Stimulated activated CD8-positive, alpha-beta memory T cell treated with anti-CD3 and anti-CD28 coated beads, Interleukin-15, amount 100 ng/mL, for 48 hours (primary cell): ENCODE results near the gene CEP131.
"Not testable (repeated sequence)": the region's sequence is repeated elsewhere in the genome, so short reads cannot be mapped to it uniquely, and the experiment has no call there.

Experiments
- DNase-seq, 2 donors: peaks; one replicate each; pipeline ENCODE4 v3.0.0-alpha.2; 2020; ENCODE audit warnings: low read depth in 2 of 2

The CEP131 gene

GRCh38 chr17:81166033-81166492, 56.7 kb downstream of the CEP131 start, which contains the start of gene AATK:
AATK (minus strand) TSS chr17:81166221; CDS start chr17:81165992, 229 bp downstream.
- no peak for DNase-seq

GRCh38 chr17:81165246-81166032, 57.3 kb downstream of the CEP131 start, which contains the start of gene PVALEF:
PVALEF (plus strand) TSS chr17:81165507; CDS start chr17:81181227, 15,720 bp downstream.
- no peak for DNase-seq

DNA sequence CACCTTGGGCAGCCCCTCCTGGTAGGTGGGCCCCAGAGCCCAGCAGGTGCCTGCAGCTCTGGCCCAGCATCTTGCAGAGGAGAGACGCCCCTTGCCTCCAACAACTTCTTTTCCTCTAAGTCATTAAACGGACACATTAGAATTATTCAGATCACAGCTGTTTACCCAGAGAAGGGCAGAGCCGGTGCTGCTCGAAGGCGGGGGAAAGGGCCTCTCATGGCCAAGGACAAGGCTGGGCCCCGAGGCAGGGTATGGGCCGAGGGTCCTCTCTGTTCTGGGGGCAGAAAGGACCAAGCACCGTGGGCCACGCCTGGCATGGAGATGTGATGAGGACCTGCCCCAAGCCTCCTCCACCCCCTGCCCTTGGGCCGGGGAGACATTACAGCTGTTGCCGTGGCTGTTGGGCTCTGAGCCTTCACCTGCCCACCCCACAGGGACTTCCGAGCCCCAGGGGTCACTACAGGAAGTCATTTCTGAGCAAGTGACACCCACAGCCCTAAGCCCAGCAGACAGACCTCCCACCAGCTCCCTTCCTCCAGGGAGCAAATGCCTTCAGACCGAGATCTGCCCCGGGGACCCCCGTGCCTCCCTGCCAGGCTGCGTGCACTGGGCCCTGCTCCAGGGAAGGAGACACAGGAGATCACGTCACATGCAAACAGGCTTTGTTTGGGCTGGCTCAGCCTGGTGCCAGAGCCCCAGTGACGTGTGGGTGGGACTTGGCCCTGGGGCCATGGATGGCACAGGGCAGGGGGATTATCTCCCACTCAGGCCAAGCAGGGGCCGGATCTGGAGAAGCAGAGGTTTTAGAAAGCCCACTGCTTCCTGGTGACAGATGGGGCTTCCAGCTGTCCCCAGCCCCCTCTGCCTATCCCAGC, 58.2 kb downstream of the CEP131 start:
- DNase-seq: no peak

GRCh38 chr17:81163703-81164370, 58.9 kb downstream of the CEP131 start:
- no peak for DNase-seq

DNA sequence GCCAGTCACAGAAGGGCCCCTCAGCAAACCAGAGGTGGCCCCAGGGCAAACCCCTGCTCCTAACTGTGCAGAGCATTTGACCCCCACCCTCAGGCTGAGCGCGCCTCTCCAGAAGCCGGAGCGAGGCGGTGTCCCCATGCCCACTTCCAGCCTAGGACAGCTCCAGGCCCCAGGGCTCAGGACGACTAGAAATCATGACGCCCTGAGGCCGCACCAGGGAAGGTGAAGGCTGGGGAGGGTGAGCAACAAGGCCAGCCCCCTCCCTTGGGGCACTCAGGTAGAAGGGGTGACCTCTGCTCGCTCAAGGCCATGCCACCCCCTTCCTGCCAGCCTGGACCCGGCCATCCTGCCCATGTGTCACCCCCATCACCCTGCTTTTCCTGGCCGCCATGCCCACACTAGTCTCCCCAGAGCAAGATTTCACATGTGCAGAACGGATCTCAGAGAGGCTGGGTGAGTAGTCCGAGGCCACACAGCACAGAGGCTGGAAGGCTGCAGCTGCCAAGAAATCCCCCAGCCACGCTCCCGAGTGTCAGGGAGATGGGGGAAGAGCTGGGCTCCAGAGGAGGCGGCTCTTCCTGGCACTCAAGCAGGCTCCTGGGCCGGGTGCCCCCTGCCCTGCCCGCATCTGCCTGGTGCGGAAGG, 59.6 kb downstream of the CEP131 start:
- no peak for DNase-seq

GRCh38 chr17:81162491-81162890, 60.3 kb downstream of the CEP131 start:
- no peak for DNase-seq

DNA sequence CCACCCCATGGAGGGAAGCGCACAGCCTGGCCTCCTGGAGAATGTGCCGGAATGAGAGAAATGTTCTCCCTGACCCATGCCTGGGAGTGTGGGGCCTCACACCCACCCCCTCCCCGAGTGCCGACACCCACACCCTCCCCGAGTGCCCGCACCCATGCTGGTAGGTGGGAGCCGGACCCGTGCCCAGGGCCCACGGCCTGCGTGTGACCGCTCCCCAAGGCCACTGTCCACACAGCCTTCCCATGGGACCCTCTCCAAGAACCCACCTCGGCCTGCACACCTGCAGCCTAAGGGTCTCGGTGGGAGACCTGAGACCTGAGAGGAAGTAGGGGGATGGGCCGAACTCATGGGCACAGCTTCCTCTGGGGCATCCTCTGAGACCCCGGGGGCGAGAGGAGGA, 60.8 kb downstream of the CEP131 start:
- DNase-seq: no peak

- no peak for DNase-seq
These were observed 61.2 kb downstream of the CEP131 start for GRCh38 chr17:81161536-81161935.

DNA sequence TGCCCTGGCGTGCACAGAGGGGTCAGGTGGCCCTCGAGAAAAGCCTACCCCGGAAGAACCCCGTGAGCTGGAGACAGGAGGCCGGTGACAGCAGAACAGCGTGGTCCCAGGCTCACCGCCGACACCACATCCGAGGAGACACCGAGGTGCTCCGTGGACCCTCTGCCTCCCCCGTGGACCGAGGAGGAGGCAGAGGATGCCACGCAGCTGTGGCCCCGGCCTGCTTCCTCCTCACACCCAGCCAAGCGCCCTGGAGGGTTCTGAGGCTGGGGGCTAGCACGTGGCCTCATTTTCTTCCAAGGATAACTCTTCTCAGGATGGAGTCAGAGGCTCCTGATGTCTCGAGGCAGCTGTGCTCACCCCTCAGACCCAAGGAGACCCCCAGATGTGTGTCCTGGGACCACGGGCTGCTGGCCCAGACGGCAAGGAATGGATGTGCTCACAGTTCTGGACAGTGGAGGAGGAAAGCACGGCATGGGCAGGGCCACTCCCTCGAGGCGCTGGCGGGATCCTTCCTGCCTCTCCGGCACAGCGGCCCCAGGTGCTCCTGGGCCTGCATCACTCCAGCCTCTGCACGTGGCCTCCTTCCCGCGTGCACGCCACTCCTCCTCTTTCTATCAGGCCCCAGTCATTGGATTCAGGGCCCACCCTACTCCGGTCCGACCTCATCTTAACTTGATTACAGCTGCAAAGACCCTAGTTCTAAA, 61.9 kb downstream of the CEP131 start:
- DNase-seq: no peak

GRCh38 chr17:81160306-81160705, 62.5 kb downstream of the CEP131 start:
- no peak for DNase-seq

GRCh38 chr17:81159611-81160265, 63.0 kb downstream of the CEP131 start:
- no peak for DNase-seq

- DNase-seq: no peak
These were observed 63.8 kb downstream of the CEP131 start for GRCh38 chr17:81158688-81159590.

GRCh38 chr17:81157848-81158687, 64.7 kb downstream of the CEP131 start:
- DNase-seq: no peak

DNA sequence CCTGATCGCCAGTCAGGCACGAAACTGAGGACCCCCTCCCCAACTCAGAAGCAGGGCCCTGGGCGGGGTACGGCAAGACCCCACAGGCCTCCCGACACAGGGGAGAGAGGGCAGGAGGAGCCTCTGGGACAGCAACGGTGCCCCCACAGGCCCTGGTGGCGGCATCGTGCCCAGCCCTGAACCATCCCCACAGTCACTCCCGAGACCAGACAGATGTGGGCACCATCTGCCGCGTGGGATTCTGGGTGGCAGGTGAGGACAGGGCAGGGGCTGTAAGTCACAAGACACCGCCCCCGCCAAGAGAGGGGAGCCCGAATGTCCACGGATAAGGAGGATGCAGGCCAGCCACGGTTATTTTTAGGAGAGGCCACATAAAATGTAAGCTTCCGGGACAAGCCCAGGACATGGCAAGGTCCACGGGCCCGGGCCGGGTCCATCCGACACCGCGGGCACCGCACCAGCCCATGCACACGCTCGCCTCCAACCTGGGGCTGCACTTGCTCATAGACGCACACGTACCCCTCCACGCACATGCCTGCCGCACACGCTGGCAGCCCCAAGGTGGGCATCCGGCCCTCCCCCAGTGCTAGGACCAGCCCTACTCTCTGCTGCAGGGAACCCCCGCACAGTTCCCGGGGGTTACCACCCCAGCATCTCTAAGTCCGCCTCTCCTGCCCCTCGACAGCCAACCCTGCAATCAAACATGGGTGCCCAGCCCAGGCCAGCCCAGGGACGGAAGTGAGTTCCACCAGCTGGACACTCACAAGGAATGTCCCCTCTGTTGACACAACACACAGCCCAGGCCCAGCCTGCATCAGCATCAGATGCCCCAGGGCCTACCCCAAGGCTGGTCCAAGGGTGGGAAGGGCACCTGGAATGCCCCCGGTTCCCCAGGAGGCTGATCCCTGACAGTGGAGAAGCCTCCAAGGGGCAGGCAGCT, 65.6 kb downstream of the CEP131 start:
- DNase-seq: no peak

DNA sequence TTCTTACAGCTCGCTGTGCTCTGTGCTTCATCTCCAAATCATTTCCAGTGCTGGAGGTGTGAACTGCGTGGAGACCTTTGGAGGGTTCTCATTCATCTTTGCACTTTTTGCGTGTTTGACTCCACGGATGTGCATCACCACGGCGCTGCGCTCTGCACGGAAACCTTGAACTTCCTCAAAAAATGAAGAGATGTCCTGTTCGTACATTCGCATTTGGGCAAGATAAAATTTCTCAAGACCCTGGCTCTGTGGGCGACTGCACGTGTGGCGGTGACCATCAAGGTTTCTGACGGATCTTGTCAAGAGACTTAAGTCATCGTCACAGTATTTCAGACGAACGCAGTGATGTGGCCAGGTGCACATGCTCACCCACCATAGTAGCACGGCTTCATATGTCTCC, 67.8 kb downstream of the CEP131 start:
- DNase-seq: no peak

DNA sequence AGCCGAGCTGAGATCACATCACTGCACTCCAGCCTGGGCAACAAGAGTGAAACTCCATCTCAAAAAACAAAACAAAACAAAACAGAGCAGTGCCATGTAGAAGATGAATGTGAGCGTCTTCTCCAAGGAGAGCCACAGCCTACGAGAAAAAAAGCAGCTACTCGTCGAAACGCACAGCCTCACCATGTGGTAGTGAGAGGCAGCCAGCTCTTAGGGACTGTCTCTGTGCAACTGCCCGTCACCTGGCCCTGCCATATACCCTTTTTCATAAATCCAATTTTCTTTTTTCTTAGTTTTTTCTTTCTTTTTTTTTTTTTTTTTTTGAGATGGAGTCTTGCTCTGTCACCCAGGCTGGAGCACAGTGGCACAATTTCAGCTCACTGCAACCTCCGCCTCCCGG, 68.7 kb downstream of the CEP131 start:
- DNase-seq: not testable (repeated sequence)

GRCh38 chr17:81153340-81153803, 69.4 kb downstream of the CEP131 start:
- DNase-seq: no peak
